Measurements from ENCODE around the gene ARID1B.
A peak's percentile ranks its signal among the peaks of the same experiment; 100 is the strongest.

Gene ARID1B

DNA sequence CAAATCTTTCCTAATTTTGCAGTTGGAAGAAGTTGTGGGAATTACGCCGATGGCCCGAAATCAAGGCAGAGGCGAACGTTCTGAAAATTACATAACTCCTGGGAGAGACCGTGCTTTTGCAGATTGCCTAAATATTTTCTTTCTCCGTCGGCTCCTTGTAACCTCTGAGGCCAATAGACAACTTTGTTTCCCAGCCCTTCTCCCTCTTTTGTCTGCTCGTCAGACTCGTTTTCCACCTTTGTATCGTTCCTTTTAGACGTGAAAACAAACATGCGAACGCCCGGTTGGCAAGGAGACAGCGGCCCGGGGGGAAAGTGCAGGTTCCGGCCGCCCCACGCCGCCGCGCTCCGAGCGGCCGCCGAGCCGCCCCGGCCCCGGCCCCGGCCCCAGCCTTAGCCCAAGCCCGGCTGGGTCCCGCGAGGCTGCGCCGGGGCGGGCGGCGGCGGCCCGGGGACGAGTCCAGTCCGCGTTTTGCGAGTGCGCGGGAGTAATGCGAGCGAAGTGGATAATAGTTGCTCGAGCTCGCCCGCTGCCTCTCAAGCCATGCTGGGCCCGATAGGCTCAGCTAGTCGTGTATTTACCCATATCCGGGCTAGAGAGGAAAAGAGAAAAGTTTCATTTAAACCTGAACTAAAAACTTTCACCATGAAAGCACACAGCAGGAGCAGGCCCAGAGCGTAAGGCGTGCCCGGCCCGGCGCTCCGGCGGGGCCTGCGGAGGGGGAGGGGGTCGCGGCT is at the start of gene ARID1B:
ARID1B (plus strand) TSS at position 539 of the 737 bp plus-strand sequence. CDS start 303 bp downstream, outside the sequence.
- DNase-seq (ENCODE audit: low read depth, low spot score) = peak; percentile 93

DNA sequence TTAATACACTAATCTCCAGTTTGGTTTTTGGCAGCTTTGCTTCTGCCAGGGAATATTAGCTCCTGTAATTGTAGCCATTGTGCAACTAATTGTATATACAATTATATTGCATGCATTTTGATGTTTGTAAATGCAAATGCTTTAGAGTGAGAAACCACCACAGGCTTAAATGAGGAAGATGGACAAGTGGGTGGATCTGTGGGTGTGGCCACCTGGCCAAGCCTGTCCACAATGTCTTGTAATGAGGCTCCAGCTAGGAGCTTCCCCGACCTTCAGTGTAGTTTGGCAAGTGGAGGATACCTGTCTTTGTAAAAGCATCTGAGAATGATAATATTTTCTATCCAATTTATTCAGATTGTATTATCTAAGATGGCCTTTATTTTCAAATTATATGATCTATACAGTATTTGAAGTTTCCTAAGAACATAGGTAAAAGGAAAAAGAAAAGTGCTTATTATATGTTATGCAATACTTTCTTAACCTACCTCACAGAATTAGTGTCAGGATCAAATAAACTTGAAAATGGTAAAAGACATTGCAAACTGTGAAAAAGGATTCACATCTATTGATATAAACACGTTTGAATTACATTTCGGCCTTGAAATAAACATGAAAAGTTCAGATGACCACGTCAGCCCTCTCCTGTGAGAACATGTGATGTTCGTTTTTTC is 49.3 kb upstream of the ARID1B start:
- no peak for DNase-seq (ENCODE audit: low read depth, low spot score)

DNA sequence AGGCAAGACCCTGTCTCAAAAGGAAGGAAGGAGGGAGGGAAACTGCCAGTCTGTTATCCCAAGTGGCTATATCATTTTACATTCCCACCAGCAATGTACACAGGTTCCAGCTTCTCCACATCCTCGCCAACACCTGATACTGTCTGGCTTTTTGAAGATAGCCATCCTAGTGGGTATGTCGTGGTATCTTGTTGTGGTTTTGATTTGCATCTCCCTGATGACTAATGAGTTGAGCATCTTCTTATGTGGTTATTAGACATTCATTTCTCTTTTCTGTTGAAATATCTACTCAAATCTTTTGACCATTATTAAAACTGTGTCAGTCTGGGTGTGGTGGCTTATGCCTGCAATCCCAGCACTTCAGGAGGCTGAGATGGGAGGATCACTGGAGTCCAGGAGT is 47.9 kb upstream of the ARID1B start:
- peak; percentile 54 for DNase-seq (ENCODE audit: low read depth, low spot score)

DNA sequence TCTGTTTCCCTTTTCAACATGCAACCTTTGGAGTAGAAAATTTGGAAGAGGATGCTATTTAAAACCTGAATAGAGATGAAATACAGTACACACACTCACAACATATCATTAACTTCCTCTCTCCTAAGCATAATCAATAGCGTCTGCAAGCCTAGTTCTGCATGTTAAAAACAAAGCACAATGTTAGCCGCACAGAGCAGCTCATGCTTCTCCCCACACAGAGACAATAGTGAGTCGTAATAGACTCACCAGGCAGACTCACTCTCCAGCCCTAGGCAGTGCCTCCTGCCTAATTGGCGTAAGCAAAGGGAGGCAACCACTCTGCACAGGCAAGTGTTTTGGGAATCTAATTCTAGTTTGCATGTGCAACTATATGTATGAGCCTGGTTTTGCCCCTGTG is 45.8 kb upstream of the ARID1B start:
- no peak for DNase-seq (ENCODE audit: low read depth, low spot score)

DNA sequence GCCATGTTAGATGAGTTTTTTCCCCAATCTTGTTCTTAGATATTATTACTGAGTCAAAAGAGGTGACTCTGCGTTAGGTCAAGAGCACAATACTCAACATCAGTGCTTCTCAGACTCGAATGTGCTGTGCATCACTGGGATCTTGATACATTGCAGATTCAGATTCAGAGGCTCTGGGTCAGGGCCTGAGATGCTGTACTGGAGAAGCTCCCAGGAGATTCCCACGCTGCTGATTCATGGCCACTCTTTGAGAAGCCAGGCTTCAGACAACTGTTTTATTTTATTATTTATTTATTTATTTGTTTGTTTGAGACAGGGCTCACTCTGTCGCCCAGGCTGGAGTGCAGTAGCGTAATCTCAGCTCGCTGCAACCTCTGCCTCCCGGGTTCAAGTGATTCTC is 41.4 kb upstream of the ARID1B start:
- DNase-seq (ENCODE audit: low read depth, low spot score) = no peak

DNA sequence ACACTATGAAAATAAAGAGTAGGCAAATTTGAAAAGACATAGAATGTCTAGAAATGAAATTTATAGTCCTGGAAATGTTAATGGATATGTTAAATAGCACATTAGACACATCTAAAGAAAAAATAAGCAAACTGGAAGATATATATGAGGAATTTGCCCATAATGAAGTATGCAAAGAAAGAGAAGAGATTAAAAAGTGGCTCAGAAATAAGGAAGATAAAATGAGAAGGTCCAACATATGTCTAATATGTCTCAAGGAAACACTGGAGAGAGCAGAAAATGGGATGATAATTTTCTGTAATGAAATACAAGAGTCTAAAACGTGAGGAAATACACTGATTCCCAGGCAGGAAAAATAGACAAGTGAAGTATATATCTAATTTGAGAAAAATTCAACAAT is 36.6 kb upstream of the ARID1B start:
- DNase-seq (ENCODE audit: low read depth, low spot score) = no peak

DNA sequence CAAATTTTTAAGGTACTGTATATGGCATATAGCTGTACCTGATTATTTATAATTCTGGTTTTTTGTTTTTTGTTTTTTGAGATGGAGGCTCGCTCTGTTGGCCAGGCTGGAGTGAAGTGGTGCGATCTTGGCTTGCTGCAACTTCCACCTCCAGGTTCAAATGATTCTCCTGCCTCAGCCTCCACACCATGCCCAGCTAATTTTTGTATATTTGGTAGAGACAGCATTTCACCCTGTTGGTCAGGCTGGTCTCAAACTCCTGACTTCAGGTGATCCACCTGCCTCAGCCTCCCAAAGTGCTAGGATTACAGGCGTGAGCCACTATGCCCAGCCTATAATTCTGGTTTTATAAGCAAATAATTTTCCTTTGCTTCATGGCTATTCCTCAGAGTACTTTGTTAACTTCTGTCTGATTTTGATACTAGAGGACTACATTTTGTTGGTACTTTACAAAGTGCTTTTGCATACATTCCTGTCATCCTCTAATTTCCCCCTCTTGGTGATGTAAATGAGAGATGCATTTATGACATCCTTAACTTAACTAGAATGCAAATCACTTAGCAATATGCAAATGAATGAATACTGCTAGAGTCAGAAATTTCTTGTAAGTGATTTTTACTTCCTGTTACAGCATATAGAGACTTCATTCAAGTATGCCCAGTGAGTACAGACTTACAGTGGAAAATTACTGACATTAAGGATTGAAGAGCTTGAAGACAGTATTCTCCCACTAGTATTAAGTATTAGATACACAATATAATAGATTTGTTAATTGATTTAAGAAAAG is 35.7 kb upstream of the ARID1B start:
- no peak for DNase-seq (ENCODE audit: low read depth, low spot score)

DNA sequence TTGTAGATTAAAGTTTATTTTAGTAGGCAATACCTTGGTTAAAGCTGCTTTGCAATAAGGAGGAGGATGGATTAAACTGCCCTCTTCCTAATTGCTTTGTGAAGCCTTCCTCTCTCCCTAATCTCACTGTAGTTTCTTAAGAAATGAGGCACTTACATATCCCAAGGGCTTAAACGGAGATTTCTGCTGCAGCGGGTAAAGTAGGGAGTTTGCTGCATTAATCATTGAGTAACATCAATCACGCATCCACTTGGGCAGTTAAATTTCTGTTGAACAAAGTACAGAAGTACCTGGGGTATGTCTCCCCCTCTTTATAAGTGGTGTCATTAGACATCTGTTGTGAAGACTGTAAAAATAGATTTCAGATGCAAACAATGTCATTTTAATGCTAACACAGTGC is 29.5 kb upstream of the ARID1B start:
- no peak for DNase-seq (ENCODE audit: low read depth, low spot score)

DNA sequence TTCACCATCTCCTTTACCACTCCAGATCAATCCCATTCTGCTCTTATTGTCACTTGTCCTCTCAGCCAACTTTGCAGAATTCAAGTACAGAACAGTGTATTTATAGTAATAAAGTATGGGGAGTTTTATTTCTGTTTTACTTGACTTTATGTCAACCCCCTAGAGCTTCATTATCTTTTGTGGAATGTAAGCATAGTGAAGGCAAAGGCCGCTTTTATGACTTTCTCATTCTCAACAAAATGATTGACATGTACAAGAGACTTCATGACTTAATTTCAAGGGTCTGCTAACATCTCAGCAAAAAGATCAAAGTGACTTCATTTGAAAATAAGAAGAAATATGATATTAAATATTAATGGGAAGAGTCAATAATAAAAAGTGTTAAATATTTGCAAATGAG is 28.7 kb upstream of the ARID1B start:
- DNase-seq (ENCODE audit: low read depth, low spot score) = no peak

DNA sequence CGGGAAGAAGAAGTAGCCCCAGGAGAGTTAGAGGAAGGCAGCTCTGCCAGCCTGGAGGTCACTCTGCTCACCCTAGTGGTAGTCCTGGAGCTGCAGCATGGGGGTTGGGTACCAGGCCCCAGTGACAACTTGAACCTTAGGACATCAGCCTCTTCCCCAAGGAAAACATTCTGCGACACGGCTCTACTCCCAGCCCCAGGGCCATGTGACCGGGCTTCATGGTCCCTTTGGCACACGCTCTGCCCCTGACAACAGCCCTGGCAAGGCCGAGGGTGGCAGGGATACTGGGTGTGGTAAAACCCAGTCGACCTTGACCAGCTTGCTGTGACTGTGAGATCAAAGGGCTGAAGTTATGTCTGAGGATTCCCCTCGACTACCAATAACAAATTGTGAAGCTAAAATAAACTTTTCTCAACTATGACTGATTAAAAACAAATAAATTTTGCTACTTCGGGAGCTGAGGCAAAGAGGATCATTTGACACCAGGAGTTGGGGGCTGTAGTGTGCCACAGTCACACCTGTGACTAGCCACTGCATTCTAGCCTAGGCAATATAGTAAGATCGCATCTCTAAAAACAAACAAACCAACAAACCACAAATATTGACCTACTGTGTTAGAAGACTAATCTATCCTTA is 24.4 kb upstream of the ARID1B start:
- no peak for DNase-seq (ENCODE audit: low read depth, low spot score)

DNA sequence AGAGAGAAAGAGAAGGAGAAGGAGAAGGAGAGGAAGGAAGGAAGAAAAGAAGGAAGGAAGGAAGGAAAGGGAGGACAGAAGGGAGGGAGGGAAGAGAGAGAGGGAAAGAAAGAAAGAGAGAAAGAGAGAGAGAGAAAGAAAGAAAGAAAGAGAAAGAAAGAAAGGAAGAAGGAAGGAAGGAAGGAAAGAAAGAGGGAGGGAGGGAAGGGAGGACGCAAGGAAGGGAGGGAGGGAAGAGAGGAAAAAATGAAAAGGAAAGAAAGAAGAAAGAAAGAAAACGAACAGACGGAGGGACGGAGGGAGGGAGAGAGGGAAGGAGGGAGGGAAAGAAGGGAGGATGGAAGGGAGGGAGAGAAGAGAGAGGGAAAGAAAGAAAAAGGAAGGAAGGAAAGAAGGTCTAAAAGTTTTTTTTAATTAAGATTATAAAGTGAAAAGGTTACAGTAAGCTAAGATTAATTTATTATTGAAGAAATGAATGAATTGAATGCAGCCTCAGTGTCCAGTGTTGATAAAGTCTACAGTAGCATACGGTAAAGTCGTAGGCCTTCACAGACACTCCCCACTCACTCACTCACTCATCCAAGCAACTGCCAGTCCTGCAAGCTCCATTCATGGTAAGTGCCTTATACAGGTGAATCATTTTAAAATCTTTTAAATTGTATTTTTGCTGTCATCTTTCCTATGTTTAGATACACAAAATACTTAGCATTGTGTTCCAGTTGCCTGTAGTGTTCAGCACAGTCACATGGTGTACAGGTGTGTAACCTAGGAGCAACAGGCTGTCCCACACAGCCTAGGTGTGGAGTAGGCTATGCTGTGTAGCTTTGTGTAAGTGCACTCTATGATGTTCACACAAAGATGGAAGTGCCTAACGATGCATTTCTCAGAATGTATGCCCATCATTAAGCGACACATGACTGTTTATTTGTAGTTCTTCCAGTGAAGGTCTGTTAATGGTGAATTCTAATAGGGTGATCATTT is 20.3 kb upstream of the ARID1B start:
- no peak for DNase-seq (ENCODE audit: low read depth, low spot score)

DNA sequence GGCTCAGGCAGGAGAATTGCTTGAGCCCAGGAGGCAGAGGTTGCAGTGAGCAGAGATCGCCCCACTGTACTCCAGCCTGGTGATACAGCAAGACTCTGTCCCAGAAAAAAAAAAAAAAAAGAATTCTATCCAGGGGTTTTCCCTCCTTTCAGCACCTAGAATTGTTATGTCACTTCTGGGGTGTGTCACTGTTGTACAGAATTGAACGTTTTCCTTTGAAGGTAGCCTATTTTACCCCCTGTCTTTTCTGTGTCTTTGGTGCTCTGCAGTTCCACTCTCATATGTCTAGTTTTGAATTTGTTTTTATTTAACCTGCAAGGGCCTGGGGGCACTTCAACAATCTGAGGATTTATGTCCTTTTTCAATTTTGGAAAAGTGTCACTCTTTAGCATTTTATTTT is 19.3 kb upstream of the ARID1B start:
- DNase-seq (ENCODE audit: low read depth, low spot score) = no peak

DNA sequence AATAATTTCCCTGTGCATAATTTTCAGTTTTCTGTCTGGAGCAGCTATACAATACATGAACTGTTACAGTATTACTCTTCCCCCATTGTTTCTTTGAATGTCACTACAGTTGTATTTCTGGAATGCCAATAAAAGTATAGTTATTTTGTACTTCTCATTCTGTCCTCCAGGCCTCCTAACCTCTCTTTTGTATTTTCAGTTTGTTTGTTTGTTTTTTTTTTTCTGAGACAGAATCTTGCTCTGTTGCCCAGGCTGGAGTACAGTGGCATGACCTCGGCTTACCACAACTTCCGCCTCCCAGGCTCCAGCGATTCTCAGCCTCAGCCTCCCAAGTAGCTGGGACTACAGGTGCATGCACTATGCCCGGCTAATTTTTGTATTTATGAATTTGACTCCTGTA is 16.8 kb upstream of the ARID1B start:
- DNase-seq (ENCODE audit: low read depth, low spot score) = peak; percentile 22

DNA sequence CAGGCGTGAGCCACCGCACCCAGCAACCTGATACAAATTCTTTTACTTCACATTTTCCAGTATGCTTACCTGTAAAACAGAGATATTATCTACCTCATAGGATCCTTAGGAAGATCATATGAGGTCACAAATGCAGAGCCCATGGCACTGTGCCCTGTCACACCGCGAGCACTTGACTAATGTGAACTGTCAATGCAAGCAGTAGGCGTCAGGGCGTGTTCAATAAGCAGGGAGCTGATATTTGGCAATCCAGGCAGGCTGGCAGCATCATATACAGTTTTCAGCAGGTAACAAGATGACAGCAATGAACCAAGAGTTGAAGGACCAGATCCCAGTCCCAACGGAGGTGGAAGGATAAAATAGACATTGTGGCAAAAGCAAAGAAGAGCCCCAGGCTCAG is 14.6 kb upstream of the ARID1B start:
- DNase-seq (ENCODE audit: low read depth, low spot score) = no peak

DNA sequence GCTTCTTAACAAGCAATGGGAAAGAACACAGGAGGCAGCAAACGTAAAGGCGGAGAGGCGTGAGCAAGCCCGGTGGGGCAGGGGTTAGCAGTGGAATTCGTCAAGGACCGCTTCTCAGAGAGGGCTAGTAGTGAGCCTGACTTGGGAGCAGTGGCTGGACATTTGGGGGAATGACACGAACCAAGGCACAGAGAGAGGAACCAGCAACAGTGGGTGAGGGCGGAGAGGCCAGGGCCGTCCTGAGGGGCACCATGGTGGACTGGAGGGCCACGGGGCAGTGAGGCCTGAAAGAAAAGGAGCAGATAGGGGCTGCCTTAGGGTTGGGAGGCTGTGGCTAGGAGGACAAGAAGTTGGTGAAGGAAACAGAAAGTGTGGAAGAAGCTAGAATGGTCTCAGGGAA is 12.1 kb upstream of the ARID1B start:
- DNase-seq (ENCODE audit: low read depth, low spot score) = no peak

DNA sequence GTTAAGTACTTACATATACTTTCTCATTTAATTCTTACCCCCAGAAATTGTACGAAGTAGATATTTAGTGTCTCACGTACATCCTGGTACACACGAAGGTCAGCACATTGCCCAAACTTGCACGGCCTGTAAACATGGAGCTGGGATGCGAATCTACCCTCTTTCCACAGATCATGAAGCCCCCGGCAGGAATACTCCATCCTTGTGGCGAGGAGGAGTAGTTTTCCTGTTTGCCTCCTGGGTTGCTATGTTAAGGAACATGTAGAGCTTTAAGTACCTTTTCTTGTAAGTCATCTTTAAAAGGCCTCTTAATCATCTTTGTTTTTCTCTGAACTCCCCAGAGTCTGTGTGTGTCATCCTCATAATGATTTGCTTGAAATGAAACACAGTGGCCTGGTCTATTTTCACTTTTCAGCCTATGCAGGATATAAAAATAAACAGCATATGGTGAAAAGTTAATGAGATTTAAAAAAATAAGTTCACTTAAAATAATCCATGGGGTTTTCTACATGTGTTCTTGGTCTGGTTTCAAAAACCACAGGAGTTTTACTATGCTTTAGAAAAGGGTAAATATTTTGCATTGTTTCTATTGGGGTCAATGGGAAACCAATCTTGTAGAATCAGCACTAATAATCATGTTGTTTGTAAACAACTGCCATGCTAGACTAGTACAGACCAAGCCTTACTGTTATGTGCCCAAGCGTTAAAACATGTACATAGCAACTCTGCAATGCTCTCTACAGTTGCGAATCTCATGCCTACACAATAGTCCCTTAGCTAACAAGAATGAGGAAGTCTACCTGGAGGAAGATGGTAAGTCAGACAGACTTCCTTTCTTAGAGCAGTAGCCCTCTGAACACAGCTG is 9.3 kb upstream of the ARID1B start:
- DNase-seq (ENCODE audit: low read depth, low spot score) = peak; percentile 5

DNA sequence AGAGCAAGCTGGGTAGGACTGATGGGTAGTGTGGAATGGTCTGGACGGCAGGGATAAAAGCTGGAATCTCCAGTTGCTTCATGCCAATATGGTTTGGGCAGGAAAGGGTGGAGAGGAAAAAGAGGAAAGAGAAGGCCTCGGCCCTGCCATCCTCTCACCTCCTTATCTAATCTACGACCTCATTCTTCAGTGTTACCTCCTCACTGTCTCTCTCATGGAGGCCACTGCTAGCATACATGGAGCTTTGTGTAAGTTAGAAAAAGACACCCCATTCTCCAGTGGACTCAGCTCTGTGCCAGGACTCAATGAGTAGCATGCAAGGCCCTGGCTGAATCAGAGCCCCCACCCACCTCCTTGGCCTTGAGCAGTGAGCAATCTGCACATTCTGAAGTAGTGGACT is 6.1 kb upstream of the ARID1B start:
- no peak for DNase-seq (ENCODE audit: low read depth, low spot score)

DNA sequence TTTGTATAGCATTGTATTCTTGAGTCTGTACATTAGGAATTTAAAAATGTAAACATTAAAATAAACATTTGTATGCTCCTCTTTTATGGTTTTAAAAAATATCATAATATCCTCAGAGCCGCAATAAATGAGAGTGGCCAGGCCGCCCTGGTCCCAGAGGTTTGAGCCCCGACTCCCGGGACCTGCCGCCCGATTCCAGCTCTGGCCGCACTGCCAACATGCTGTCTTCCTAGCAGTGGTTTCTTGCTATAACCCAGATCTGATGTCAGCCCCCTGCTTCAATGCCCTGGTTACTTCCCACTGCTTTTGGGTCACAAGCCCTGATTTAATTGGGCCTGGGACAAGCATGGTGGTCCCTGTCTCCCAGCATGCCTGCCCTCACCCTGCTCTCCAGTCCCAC is 5.4 kb upstream of the ARID1B start:
- no peak for DNase-seq (ENCODE audit: low read depth, low spot score)

DNA sequence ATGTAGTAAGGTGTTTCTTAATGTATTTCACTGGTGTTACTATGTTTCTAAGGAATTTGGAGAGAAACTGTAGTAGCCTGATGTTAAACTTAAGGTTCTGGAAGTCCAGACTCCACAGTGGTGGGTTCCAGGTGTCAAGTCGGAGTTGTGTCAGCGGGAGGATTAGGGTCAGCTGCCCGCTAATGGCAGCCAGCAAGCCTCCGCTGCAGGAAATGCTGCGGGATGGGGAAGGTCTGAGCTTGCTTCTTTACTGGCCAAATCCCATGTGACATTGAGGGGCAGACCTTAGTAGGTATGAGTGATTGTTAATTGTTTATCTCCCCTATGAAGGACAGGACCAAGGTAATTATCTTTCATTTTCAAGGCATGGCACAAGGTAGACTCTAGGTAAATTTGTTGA is 3.7 kb upstream of the ARID1B start:
- DNase-seq (ENCODE audit: low read depth, low spot score) = no peak

Data from astrocyte of the hippocampus (primary cell).